Neural progenitor cell (in vitro differentiated cells): ENCODE measurements around the gene NELL2. TPM values are rescaled to one million over a fixed set of nuclear protein-coding genes. Genes with fewer than 3 reads are reported as not detected.

Experiments used
- DNase-seq: peaks from one replicate; pipeline ENCODE4 v3.0.0-alpha.2; 2016; ENCODE audit warnings: low spot score
- H2AFZ ChIP-seq: fragments of 200-600 bp; sonication (generic); replicated peaks from 2 replicates; pipeline ENCODE4 v1.6.1; 2016; ENCODE audit warnings: antibody characterized with exemption
- H3F3A ChIP-seq: fragments of 200-600 bp; sonication (generic); 2 replicates; pipeline ENCODE4 v1.6.1; 2016; ENCODE audit warnings: antibody characterized with exemption, low read depth
- H3K27ac ChIP-seq: fragments of 200-600 bp; sonication (generic); 2 replicates; pipeline ENCODE4 v1.5.1; 2016; ENCODE audit warnings: mild to moderate bottlenecking
- H3K27me3 ChIP-seq: fragments of 200-600 bp; sonication (generic); 2 replicates; pipeline ENCODE4 v1.6.1; 2016; ENCODE audit warnings: mild to moderate bottlenecking, moderate library complexity
- H3K36me3 ChIP-seq: fragments of 200-600 bp; sonication (generic); 2 replicates; pipeline ENCODE4 v1.5.1; 2016
- H3K4me1 ChIP-seq: fragments of 200-600 bp; sonication (generic); 2 replicates; pipeline ENCODE4 v1.6.1; 2016; ENCODE audit warnings: mixed run types
- H3K4me2 ChIP-seq: fragments of 200-600 bp; sonication (generic); 2 replicates; pipeline ENCODE4 v1.6.1; 2016
- H3K4me3 ChIP-seq: fragments of 200-600 bp; sonication (generic); 2 replicates; pipeline ENCODE4 v1.5.1; 2016
- H3K79me2 ChIP-seq: fragments of 200-600 bp; sonication (generic); 2 replicates; pipeline ENCODE4 v1.6.1; 2016; ENCODE audit warnings: low read depth
- H3K9ac ChIP-seq: fragments of 200-600 bp; sonication (generic); 2 replicates; pipeline ENCODE4 v1.6.1; 2016
- H3K9me3 ChIP-seq: fragments of 200-600 bp; sonication (generic); 2 replicates; pipeline ENCODE4 v1.5.1; 2016; ENCODE audit warnings: low read depth
- H4K20me1 ChIP-seq: fragments of 200-600 bp; sonication (generic); 2 replicates; pipeline ENCODE4 v1.6.1; 2016; ENCODE audit warnings: low read depth
- H3K27ac Mint-ChIP-seq: 3 replicates; pipeline ENCODE4 v1.8.0; 2021; ENCODE audit warnings: mixed read lengths
- H3K27me3 Mint-ChIP-seq: 2 replicates; pipeline ENCODE4 v1.8.0; 2022; ENCODE audit warnings: low read depth, mild to moderate bottlenecking, inconsistent platforms, moderate library complexity, mixed read lengths; ENCODE audit not compliant: insufficient read depth
- H3K36me3 Mint-ChIP-seq: 3 replicates; pipeline ENCODE4 v1.8.0; 2021; ENCODE audit warnings: mixed read lengths
- H3K4me1 Mint-ChIP-seq: 3 replicates; pipeline ENCODE4 v1.8.0; 2021; ENCODE audit warnings: mixed read lengths
- H3K4me3 Mint-ChIP-seq: 3 replicates; pipeline ENCODE4 v1.8.0; 2021; ENCODE audit warnings: mild to moderate bottlenecking, moderate library complexity, mixed read lengths
- H3K9me3 Mint-ChIP-seq: 3 replicates; pipeline ENCODE4 v1.8.0; 2020; ENCODE audit warnings: mixed read lengths
- CTCF ChIP-seq: fragments of 200-600 bp; sonication (generic); IDR thresholded peaks from 2 replicates; pipeline ENCODE4 v1.5.1; 2017; ENCODE audit warnings: antibody characterized with exemption, mild to moderate bottlenecking
- EZH2 ChIP-seq: fragments of 200-600 bp; sonication (generic); IDR thresholded peaks from 2 replicates; pipeline ENCODE4 v1.6.1; 2017; ENCODE audit warnings: antibody characterized with exemption, mild to moderate bottlenecking, moderate library complexity
- EZH2phosphoT487 ChIP-seq: fragments of 200-600 bp; sonication (generic); IDR thresholded peaks from 2 replicates; pipeline ENCODE4 v1.6.1; 2017; ENCODE audit warnings: antibody characterized with exemption
- total RNA-seq: library from RNA; depleted of rRNA; stranded (reverse); fragments of >200 nt; gene quantifications from 2 replicates; pipeline ENCODE4 v1.2.3, GENCODE V29; 2015; ENCODE audit warnings: low replicate concordance

The NELL2 gene
- total RNA-seq, 1 donor from 2014 or later, result 398 TPM

GRCh38 chr12:44780221-44780790 lies 95.8 kb downstream of the NELL2 start:
- peaks cover 28% of the 10 kb centered on the region for H3K4me1 Mint-ChIP-seq
- no peak overlapping the region for H3K4me3 Mint-ChIP-seq
- H3K27me3 Mint-ChIP-seq, result no peaks in the 10 kb centered on the region

GRCh38 chr12:44779766-44780165 lies 96.3 kb downstream of the NELL2 start:
- Histone ChIP-seq H3F3A (peaks cover 11% of the 10 kb centered on the region), H3K4me2 (no peak overlapping the region), H3K36me3 (peaks cover 15% of the 10 kb centered on the region), H3K27ac (no peak overlapping the region), H3K79me2 (peaks cover 37% of the 10 kb centered on the region), H3K9me3 (peaks cover 9% of the 10 kb centered on the region), H3K9ac (no peak overlapping the region), H4K20me1 (no peaks in the 10 kb centered on the region), H3K4me1 (peaks cover 22% of the 10 kb centered on the region), H3K27me3 (no peaks in the 10 kb centered on the region), H3K4me3 (no peak overlapping the region), H2AFZ (no peak overlapping the region)
- DNase-seq, result no peak
- Mint-ChIP-seq H3K4me3 (no peak overlapping the region), H3K27me3 (peaks cover 4% of the 10 kb centered on the region), H3K9me3 (peaks cover 44% of the 10 kb centered on the region), H3K4me1 (peaks cover 32% of the 10 kb centered on the region), H3K36me3 (peaks cover 52% of the 10 kb centered on the region), H3K27ac (peak overlapping the region; percentile 30)
- TF ChIP-seq EZH2 (no peak), EZH2phosphoT487 (no peak), CTCF (no peak)

More at GRCh38 chr12:44780221-44780790, 95.8 kb downstream of the NELL2 start:
- Histone ChIP-seq H3K9ac (no peak overlapping the region), H3K4me3 (no peak overlapping the region), H3K36me3 (peaks cover 13% of the 10 kb centered on the region), H3K4me1 (peaks cover 17% of the 10 kb centered on the region), H3K79me2 (peaks cover 37% of the 10 kb centered on the region), H3K9me3 (peaks cover 9% of the 10 kb centered on the region), H2AFZ (no peak overlapping the region), H3K27ac (no peak overlapping the region), H4K20me1 (no peaks in the 10 kb centered on the region), H3F3A (peaks cover 7% of the 10 kb centered on the region), H3K27me3 (no peaks in the 10 kb centered on the region), H3K4me2 (no peak overlapping the region)
- peaks cover 48% of the 10 kb centered on the region for H3K9me3 Mint-ChIP-seq
- TF ChIP-seq EZH2phosphoT487, result no peak
- H3K36me3 Mint-ChIP-seq, result peaks cover 53% of the 10 kb centered on the region
- DNase-seq, result no peak
- no peak overlapping the region for H3K27ac Mint-ChIP-seq

- Mint-ChIP-seq H3K9me3 (peaks cover 35% of the 10 kb centered on the region), H3K4me3 (no peak overlapping the region), H3K4me1 (peaks cover 35% of the 10 kb centered on the region), H3K27ac (no peak overlapping the region), H3K36me3 (peaks cover 54% of the 10 kb centered on the region), H3K27me3 (peaks cover 4% of the 10 kb centered on the region)
- Histone ChIP-seq H4K20me1 (no peaks in the 10 kb centered on the region), H3K4me2 (no peak overlapping the region), H2AFZ (no peak overlapping the region), H3K36me3 (peaks cover 24% of the 10 kb centered on the region), H3K79me2 (peaks cover 28% of the 10 kb centered on the region), H3K4me1 (peaks cover 22% of the 10 kb centered on the region), H3K27me3 (no peaks in the 10 kb centered on the region), H3K9me3 (peaks cover 9% of the 10 kb centered on the region), H3K27ac (no peak overlapping the region), H3K9ac (no peak overlapping the region), H3F3A (peaks cover 11% of the 10 kb centered on the region), H3K4me3 (no peak overlapping the region)
- no peak for DNase-seq
- TF ChIP-seq EZH2 (no peak), EZH2phosphoT487 (no peak), CTCF (no peak)
Measured at GRCh38 chr12:44778863-44779262, 97.3 kb downstream of the NELL2 start.

GRCh38 chr12:44777044-44777443 lies 99.1 kb downstream of the NELL2 start:
- no peak overlapping the region for H3K4me3 Mint-ChIP-seq
- H3K9me3 ChIP-seq, result peaks cover 8% of the 10 kb centered on the region
- no peak overlapping the region for H3K4me2 ChIP-seq
- peak overlapping the region; percentile 85 for H3K27ac ChIP-seq
- peaks cover 23% of the 10 kb centered on the region for H3K4me1 ChIP-seq
- H3K36me3 Mint-ChIP-seq, result peaks cover 60% of the 10 kb centered on the region
- H3K9me3 Mint-ChIP-seq, result peaks cover 26% of the 10 kb centered on the region
- no peaks in the 10 kb centered on the region for H3K27me3 ChIP-seq
- TF ChIP-seq EZH2 (no peak), EZH2phosphoT487 (no peak), CTCF (no peak)
- no peaks in the 10 kb centered on the region for H4K20me1 ChIP-seq
- peaks cover 28% of the 10 kb centered on the region for H3K36me3 ChIP-seq
- H3K27me3 Mint-ChIP-seq, result peaks cover 5% of the 10 kb centered on the region
- H2AFZ ChIP-seq, result no peak overlapping the region
- peaks cover 11% of the 10 kb centered on the region for H3F3A ChIP-seq
- peaks cover 10% of the 10 kb centered on the region for H3K79me2 ChIP-seq
- peaks cover 35% of the 10 kb centered on the region for H3K4me1 Mint-ChIP-seq
- H3K4me3 ChIP-seq, result no peak overlapping the region
- peak overlapping the region; percentile 87 for H3K27ac Mint-ChIP-seq
- H3K9ac ChIP-seq, result no peak overlapping the region
- DNase-seq, result no peak
